Gastrocnemius medialis (tissue), 4 donors: ENCODE data around the gene SGK1. TPM values are rescaled to one million over a fixed set of nuclear protein-coding genes. Genes with fewer than 3 reads are reported as not detected.

ENCODE experiments used
- ATAC-seq, 2 donors: fragments of 150-250 bp; one replicate each; pipeline ENCODE4 v1.9.1; 2016
- DNase-seq, 2 donors: peaks; one replicate each; pipeline ENCODE4 v3.0.0-alpha.2; 2019
- H3K27ac ChIP-seq, 4 donors: fragments of 200-600 bp; sonication (generic); 1 replicate in 1 of 4; 2 replicates in 3 of 4; pipeline ENCODE4 v1.5.1; 2016 to 2018; ENCODE audit warnings: mild to moderate bottlenecking in 2 of 4, moderate library complexity in 1 of 4
- H3K27me3 ChIP-seq, 3 donors: fragments of 200-600 bp; sonication (generic) in 2 of 3; 1 replicate in 1 of 3; 2 replicates in 2 of 3; pipeline versions ENCODE4 v1.5.1 to v1.6.0; 2016 to 2019; ENCODE audit warnings: mild to moderate bottlenecking in 1 of 3, moderate library complexity in 1 of 3
- H3K36me3 ChIP-seq, 2 donors: fragments of 200-600 bp; sonication (generic) in 1 of 2; one replicate each; pipeline ENCODE4 v1.5.1; 2017 to 2018
- H3K4me1 ChIP-seq, 2 donors: fragments of 200-600 bp; sonication (generic) in 1 of 2; one replicate each; pipeline ENCODE4 v1.5.1; 2016 to 2017; ENCODE audit warnings: mild to moderate bottlenecking in 2 of 2
- H3K4me3 ChIP-seq, 4 donors: fragments of 200-600 bp; sonication (generic) in 3 of 4; 1 replicate in 1 of 4; 2 replicates in 3 of 4; pipeline ENCODE4 v1.5.1; 2016 to 2019; ENCODE audit warnings: mild to moderate bottlenecking in 2 of 4
- H3K9me3 ChIP-seq, 3 donors: fragments of 200-600 bp; sonication (generic) in 2 of 3; 1 replicate in 1 of 3; 2 replicates in 2 of 3; pipeline ENCODE4 v1.5.1; 2016 to 2019
- POLR2A ChIP-seq, 2 donors: fragments of 450-650 bp; IDR thresholded peaks; one replicate each; pipeline ENCODE4 v1.6.1; 2017; ENCODE audit warnings: antibody characterized with exemption in 2 of 2, mild to moderate bottlenecking in 2 of 2, moderate library complexity in 2 of 2
- in situ Hi-C, 4 donors: fragments of 200-750 bp; cut with MboI; loops; one replicate each; pipeline versions ENCODE4 v1.15.0 to v1.8.0; 2017; ENCODE audit warnings: low sequenced_read_pairs in 4 of 4
- intact Hi-C: fragments of 100-400 bp; cut with DNase I; formaldehyde crosslinking; loops from one replicate; pipeline ENCODE4 v1.15.1; 2023; ENCODE audit warnings: low total_unique reads
- total RNA-seq, 4 donors: library from RNA; depleted of rRNA; stranded (reverse); fragments of >200 nt; gene quantifications; one replicate each; pipeline versions ENCODE4 v1.1.0 to v1.2.3, GENCODE V29; 2016
- TF ChIP-seq, protein P1 (sequence below), 5 experiments: fragments of 450-650 bp in 3 of 5; fragments of 200-600 bp in 2 of 5; sonication (generic) in 2 of 5; IDR thresholded peaks in 4 of 5; conservative IDR thresholded peaks in 1 of 5; 1 replicate in 4 of 5; 2 replicates in 1 of 5; pipeline ENCODE4 v1.5.1; 2016 to 2019; ENCODE audit warnings: antibody characterized with exemption in 5 of 5, mild to moderate bottlenecking in 3 of 5, moderate library complexity in 3 of 5

SGK1 gene
- total RNA-seq, 4 donors from 2014 or later: 43.7 to 100 (median 56.2) TPM

DNA sequence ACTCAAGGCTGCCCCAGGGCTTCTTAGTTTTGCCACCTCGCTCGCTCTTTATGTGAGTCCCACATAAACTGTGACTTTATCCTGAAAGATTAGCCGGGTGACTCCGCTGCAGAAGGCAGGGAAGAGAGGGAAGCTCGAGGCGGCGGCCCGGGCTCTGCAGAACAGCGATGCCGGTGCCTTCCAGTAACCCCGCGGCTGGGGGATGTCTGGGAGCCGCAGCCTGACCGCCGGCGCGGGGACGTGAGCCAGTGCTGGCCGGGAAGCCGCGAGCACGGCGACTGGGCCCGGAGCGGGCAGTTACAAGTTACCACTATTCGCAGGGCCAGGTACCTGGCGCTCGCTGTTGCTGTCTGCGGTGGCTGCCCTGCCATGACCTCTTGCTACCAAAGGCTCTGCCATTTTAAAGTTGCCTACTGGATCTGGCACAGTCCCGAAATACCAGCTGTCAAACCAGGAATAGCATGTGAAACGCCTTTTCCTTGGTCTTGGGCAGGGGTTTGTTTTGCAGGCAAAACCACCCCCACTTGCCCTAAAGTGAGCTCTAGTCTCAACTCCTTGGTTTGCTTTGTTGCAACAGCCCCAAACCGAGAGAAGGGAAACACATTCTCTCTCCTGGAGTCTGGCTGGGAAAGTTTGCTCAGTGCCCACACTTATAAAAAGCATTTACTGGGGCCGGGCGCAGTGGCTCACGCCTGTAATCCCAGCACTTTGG, 141.5 kb downstream of the SGK1 start:
- peak overlapping the region; percentile 92 to 98 (median 96) for H3K27ac ChIP-seq
- peaks cover 24 to 35% of the 10 kb centered on the region in 2 donors for H3K4me1 ChIP-seq
- no peaks in the 10 kb centered on the region for H3K9me3 ChIP-seq
- H3K27me3 ChIP-seq: no peaks in the 10 kb centered on the region
- in situ Hi-C loops (loop anchor here in 3 of 4 donors (10.0 to 25.0 kb wide), 2 partner anchors 286 to 468 kb away; no protein-coding TSS in a partner anchor), intact Hi-C loops (loop anchor here (1.0 to 10.0 kb wide), 5 partner anchors 226 to 1362 kb away; partner anchors contain the start of genes HBS1L and RPS12)
- DNase-seq: peak; percentile 81 to 93
- TF ChIP-seq, protein P1, sequence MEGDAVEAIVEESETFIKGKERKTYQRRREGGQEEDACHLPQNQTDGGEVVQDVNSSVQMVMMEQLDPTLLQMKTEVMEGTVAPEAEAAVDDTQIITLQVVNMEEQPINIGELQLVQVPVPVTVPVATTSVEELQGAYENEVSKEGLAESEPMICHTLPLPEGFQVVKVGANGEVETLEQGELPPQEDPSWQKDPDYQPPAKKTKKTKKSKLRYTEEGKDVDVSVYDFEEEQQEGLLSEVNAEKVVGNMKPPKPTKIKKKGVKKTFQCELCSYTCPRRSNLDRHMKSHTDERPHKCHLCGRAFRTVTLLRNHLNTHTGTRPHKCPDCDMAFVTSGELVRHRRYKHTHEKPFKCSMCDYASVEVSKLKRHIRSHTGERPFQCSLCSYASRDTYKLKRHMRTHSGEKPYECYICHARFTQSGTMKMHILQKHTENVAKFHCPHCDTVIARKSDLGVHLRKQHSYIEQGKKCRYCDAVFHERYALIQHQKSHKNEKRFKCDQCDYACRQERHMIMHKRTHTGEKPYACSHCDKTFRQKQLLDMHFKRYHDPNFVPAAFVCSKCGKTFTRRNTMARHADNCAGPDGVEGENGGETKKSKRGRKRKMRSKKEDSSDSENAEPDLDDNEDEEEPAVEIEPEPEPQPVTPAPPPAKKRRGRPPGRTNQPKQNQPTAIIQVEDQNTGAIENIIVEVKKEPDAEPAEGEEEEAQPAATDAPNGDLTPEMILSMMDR (IDR thresholded peaks at IDR 0.05 in 4 of 5, conservative IDR thresholded peaks at IDR 0.05 in 1 of 5): no peak
- TF ChIP-seq POLR2A (IDR thresholded peaks at IDR 0.05): peak in 1 of 2 donors; percentile 42
- H3K4me3 ChIP-seq: peak overlapping the region; percentile 71 to 94 (median 86)
- H3K36me3 ChIP-seq: peaks cover 0 to 19% of the 10 kb centered on the region in 2 donors
- ATAC-seq: peak; percentile 50 to 54

DNA sequence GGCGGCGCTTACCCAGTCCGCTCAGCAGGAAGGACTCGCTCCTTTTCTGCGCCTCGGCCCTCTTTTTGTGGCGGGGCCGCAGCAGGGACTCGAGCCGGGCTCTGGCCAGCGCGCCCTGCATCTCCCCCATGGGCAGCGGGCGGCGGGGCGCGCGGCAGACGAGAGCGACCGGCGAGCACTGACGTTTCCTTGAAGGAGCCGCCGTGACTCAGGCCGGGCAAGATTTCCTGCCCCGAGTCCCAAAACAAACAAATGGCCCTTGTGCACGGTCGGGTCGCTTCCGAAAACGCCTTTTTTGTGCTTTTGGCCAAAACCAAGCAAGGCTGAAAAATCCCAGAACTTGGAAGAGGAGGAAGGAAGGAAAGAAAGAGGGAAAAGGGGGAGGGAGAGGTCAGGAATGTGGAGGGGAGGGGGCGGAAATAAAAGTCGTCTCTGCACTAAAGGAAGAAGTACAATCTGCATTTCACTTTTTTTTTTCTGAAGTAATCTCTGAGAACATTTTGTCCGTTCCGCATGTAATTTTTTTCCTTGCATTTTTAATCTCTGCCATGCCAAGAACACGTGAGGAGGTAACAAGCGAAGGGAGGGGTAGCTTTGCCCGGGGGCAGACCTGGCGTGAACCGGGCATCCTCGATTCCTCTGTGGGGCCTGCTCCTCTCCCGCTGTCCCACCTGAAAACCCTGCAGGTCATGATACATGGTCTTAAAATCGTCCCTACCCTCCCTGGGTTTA, 142.2 kb downstream of the SGK1 start:
- no peaks in the 10 kb centered on the region for H3K27me3 ChIP-seq
- TF ChIP-seq, protein P1 (IDR thresholded peaks at IDR 0.05 in 4 of 5, conservative IDR thresholded peaks at IDR 0.05 in 1 of 5): no peak
- no peak for TF ChIP-seq POLR2A (IDR thresholded peaks at IDR 0.05)
- peak overlapping the region; percentile 71 to 94 (median 86) for H3K4me3 ChIP-seq
- intact Hi-C loops (loop anchor here (1.0 to 10.0 kb wide), 8 partner anchors 173 to 1361 kb away; partner anchors contain the start of genes HBS1L and RPS12), in situ Hi-C loops (loop anchor here in 3 of 4 donors (10.0 to 25.0 kb wide), 2 partner anchors 287 to 469 kb away; no protein-coding TSS in a partner anchor)
- peak overlapping the region; percentile 92 to 98 (median 96) for H3K27ac ChIP-seq
- H3K36me3 ChIP-seq: peaks cover 0 to 26% of the 10 kb centered on the region in 2 donors
- ATAC-seq: peak; percentile 12 to 28
- DNase-seq: peak; percentile 36 to 65
- no peaks in the 10 kb centered on the region for H3K9me3 ChIP-seq
- peaks cover 30 to 42% of the 10 kb centered on the region in 2 donors for H3K4me1 ChIP-seq

DNA sequence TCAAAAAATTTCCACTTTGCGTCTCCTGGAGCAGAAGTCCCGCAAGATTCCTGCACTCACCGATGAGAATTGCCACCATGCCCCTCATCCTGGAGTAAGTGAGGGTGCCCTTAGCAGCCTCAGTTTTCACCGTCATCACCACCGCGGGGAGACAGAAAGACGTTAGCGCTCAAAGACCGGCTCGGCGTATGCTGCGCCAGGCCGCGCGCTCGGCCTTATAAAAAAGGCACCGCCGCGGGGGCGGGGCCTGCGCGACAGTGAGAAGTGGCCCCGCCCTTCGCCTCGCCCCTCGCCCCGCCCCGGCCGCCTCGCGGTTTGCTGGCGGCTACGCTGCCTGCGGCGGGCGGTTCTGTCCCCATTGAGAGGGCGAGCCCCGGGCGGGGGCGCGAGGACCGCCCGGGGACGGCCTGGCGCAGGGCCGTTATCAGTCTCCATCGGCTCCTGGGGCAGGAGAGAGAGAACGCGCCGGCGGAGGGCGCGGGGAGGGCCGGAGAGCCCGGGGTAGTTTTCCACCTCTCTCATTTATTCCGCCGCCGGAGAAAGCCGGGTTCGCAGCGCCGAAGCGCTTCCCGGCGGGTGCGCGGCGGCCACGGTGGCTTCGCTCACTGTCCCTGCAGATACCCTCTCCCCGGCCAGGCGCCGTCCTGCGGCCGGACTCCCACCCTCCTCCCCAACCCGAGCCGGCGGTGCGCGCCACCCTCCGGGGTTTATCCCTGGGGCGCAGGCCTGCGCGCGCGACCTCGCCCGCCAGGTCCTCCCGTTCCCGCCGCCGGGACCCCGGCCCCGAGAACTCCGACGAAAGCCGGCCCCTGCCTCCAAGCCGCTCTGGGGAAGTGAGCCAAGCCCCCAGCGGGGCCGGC, 143.0 kb downstream of the SGK1 start:
- H3K4me1 ChIP-seq: peaks cover 36 to 50% of the 10 kb centered on the region in 2 donors
- peak overlapping the region; percentile 71 to 94 (median 86) for H3K4me3 ChIP-seq
- intact Hi-C loops (loop anchor here (1.0 to 10.0 kb wide), 12 partner anchors 174 to 1360 kb away; partner anchors contain the start of genes HBS1L and RPS12), in situ Hi-C loops (loop anchor here (5.0 to 25.0 kb wide), 7 partner anchors 287 to 712 kb away; no protein-coding TSS in a partner anchor)
- H3K9me3 ChIP-seq: no peaks in the 10 kb centered on the region
- peaks cover 0 to 33% of the 10 kb centered on the region in 2 donors for H3K36me3 ChIP-seq
- peak; percentile 84 to 89 for DNase-seq
- peak overlapping the region; percentile 92 to 98 (median 96) for H3K27ac ChIP-seq
- no peaks in the 10 kb centered on the region for H3K27me3 ChIP-seq
- TF ChIP-seq POLR2A (IDR thresholded peaks at IDR 0.05): peak; percentile 98 to 99
- TF ChIP-seq, protein P1 (IDR thresholded peaks at IDR 0.05 in 4 of 5, conservative IDR thresholded peaks at IDR 0.05 in 1 of 5): peak in 1 of 5 experiments; percentile 5
- peak; percentile 41 to 48 for ATAC-seq
